Thoracic aorta (tissue), 2 donors: Measurements from ENCODE around the gene NAE1. TPM values are rescaled to one million over a fixed set of nuclear protein-coding genes. Genes with fewer than 3 reads are reported as not detected.

Experiments used
- ATAC-seq: fragments of 150-250 bp; one replicate; pipeline ENCODE4 v1.8.0; 2017; ENCODE audit warnings: low read depth; ENCODE audit not compliant: insufficient number of reproducible peaks, low FRiP score
- DNase-seq: peaks from one replicate; pipeline ENCODE4 v3.0.0-alpha.2; 2020; ENCODE audit warnings: low spot score
- H3K27ac ChIP-seq, 2 donors: fragments of 200-600 bp; sonication (generic); 1 replicate in 1 of 2; 2 replicates in 1 of 2; pipeline ENCODE4 v1.5.1; 2016; ENCODE audit warnings: mild to moderate bottlenecking in 2 of 2, moderate library complexity in 2 of 2
- H3K27me3 ChIP-seq: fragments of 200-600 bp; sonication (generic); replicated peaks from 2 replicates; pipeline ENCODE4 v1.6.0; 2016; ENCODE audit warnings: mild to moderate bottlenecking; ENCODE audit not compliant: insufficient read depth
- H3K36me3 ChIP-seq: fragments of 200-600 bp; sonication (generic); one replicate; pipeline ENCODE4 v1.5.1; 2016
- H3K4me1 ChIP-seq, 2 donors: fragments of 200-600 bp; sonication (generic); 1 replicate in 1 of 2; 2 replicates in 1 of 2; pipeline versions ENCODE4 v1.5.1 to v1.6.0; 2016; ENCODE audit warnings: low read depth in 2 of 2, mild to moderate bottlenecking in 1 of 2; ENCODE audit not compliant: control insufficient read depth in 1 of 2
- H3K4me3 ChIP-seq: fragments of 200-600 bp; sonication (generic); 2 replicates; pipeline ENCODE4 v1.5.1; 2016; ENCODE audit warnings: mild to moderate bottlenecking
- H3K9me3 ChIP-seq: fragments of 200-600 bp; sonication (generic); 2 replicates; pipeline ENCODE4 v1.5.1; 2016
- total RNA-seq, 2 donors: library from RNA; depleted of rRNA; stranded (reverse); fragments of >200 nt; gene quantifications; one replicate each; pipeline versions ENCODE4 v1.1.0 to v1.2.3, GENCODE V29; 2016
- TF ChIP-seq, protein P1 (sequence below): fragments of 200-600 bp; sonication (generic); IDR thresholded peaks from one replicate; pipeline ENCODE4 v1.5.1; 2019; ENCODE audit warnings: antibody characterized with exemption

The NAE1 gene
- total RNA-seq, 2 donors from 2014 or later, result 29.6 to 48.0 TPM

DNA sequence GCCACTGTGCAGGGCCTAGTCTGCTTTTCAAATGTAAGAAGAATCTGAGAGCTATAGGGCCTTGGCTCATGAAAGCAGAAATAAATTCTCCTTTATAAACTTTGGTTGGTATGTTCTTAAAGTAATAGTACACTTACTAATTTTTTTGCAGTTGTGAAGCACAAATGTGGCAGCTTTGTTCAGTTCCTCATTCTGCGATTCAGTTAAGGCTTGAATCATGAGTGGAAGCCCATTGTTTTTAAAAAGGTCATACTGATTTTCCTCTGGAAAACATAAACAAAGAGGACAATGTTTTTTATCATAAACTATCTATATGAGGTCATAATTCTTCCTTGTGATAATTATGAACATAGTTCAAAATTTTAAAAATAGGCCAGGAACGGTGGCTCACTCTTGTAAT lies 55.8 kb downstream of the NAE1 start:
- TF ChIP-seq, protein P1, sequence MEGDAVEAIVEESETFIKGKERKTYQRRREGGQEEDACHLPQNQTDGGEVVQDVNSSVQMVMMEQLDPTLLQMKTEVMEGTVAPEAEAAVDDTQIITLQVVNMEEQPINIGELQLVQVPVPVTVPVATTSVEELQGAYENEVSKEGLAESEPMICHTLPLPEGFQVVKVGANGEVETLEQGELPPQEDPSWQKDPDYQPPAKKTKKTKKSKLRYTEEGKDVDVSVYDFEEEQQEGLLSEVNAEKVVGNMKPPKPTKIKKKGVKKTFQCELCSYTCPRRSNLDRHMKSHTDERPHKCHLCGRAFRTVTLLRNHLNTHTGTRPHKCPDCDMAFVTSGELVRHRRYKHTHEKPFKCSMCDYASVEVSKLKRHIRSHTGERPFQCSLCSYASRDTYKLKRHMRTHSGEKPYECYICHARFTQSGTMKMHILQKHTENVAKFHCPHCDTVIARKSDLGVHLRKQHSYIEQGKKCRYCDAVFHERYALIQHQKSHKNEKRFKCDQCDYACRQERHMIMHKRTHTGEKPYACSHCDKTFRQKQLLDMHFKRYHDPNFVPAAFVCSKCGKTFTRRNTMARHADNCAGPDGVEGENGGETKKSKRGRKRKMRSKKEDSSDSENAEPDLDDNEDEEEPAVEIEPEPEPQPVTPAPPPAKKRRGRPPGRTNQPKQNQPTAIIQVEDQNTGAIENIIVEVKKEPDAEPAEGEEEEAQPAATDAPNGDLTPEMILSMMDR, result no peak
- Histone ChIP-seq H3K9me3 (no peaks in the 10 kb centered on the region), H3K36me3 (no peaks in the 10 kb centered on the region), H3K4me1 (no peaks in the 10 kb centered on the region), H3K4me3 (no peak overlapping the region), H3K27me3 (no peaks in the 10 kb centered on the region), H3K27ac (no peak overlapping the region)
- DNase-seq, result no peak
- no peak for ATAC-seq

DNA sequence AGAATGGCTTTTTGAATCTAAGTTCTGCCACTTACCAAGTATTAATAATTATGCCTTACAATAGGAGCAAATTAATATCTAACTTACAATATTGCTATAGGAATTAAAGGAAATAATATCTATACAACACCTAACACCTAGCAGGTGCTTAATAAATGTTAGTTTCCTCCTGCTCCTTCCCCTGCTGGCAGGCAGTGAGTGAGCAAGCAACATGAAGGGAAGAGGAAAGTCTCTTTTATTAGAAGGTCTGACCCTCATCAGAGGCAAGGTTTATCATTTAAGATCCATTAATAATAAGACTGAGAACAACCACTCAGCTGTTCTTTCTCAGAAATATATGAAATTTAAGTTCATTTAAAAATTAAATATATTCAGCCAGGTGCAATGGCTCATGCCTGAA lies 72.7 kb downstream of the NAE1 start:
- DNase-seq (no peak), ATAC-seq (no peak)
- Histone ChIP-seq H3K4me3 (no peak overlapping the region), H3K27ac (no peak overlapping the region), H3K4me1 (no peaks in the 10 kb centered on the region), H3K9me3 (no peaks in the 10 kb centered on the region), H3K27me3 (no peaks in the 10 kb centered on the region), H3K36me3 (no peaks in the 10 kb centered on the region)
- TF ChIP-seq, protein P1, result no peak

DNA sequence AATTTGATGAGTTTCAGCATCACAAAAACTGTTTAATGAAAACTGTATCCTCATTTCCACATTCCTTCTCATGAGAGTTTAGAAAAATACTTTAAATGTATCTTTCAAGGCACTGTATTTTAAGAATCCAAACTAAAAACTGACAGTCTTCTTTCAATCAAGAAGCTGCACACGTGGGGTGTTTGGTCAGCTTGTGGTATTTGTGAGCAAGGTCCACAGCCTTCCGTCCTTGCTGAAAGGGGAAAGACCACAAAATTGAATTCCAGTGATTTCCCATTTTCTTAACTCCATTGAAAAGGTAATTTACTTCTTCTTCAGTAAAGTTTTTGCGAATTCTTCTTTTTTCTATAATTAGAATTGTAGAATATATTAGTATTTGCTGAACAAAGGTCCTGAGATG lies 76.0 kb downstream of the NAE1 start:
- H3K4me3 ChIP-seq, result no peak overlapping the region
- no peaks in the 10 kb centered on the region for H3K27me3 ChIP-seq
- no peak overlapping the region for H3K27ac ChIP-seq
- TF ChIP-seq, protein P1, result no peak
- H3K4me1 ChIP-seq, result peaks cover 8 to 17% of the 10 kb centered on the region in 2 donors
- H3K36me3 ChIP-seq, result no peaks in the 10 kb centered on the region
- ATAC-seq, result no peak
- H3K9me3 ChIP-seq, result no peaks in the 10 kb centered on the region
- no peak for DNase-seq

- TF ChIP-seq, protein P1, result no peak
- Histone ChIP-seq H3K4me3 (no peak overlapping the region), H3K36me3 (no peaks in the 10 kb centered on the region), H3K4me1 (peaks cover 11 to 23% of the 10 kb centered on the region in 2 donors), H3K9me3 (no peaks in the 10 kb centered on the region), H3K27ac (no peak overlapping the region), H3K27me3 (no peaks in the 10 kb centered on the region)
- ATAC-seq (no peak), DNase-seq (no peak)
These were observed 76.6 kb downstream of the NAE1 start for GRCh38 chr16:66754211-66754610.

DNA sequence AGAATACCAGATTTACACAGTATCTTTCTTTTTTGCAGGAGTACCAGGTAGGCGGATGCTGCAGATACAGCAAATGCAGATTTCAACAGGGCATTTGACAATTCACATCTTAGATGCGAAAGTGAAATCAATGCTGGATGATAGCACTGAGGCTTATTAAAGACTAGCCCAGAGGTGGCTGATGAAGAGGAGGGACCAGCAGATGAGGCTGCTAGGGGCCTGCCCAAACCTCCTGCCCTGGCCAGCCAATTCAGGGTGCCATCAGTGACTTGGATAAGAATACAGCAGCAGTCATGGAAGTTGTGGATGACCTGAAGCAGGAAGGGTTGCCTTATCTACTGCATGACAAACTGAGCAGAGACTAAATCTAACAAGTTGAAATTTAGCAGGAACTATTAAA lies 77.8 kb downstream of the NAE1 start:
- Histone ChIP-seq H3K4me1 (peaks cover 15 to 30% of the 10 kb centered on the region in 2 donors), H3K27me3 (no peaks in the 10 kb centered on the region), H3K27ac (no peak overlapping the region), H3K36me3 (no peaks in the 10 kb centered on the region), H3K4me3 (no peak overlapping the region), H3K9me3 (no peaks in the 10 kb centered on the region)
- ATAC-seq (no peak), DNase-seq (no peak)
- TF ChIP-seq, protein P1, result no peak

Other genes with a start within 250 kb of the NAE1 start
- 10 to 100 TPM; 16.6 to 20.7 TPM for gene CMTM3, start 226.3 kb downstream of the NAE1 start, total RNA-seq
- 10 to 100 TPM; 12.0 to 25.7 TPM for gene CMTM4, start 134.2 kb downstream of the NAE1 start, total RNA-seq
- gene DYNC1LI2, start 79.4 kb downstream of the NAE1 start, total RNA-seq, result 100 to 1,000 TPM; 110 to 200 TPM
- not detected for gene TERB1, start 29.4 kb downstream of the NAE1 start, total RNA-seq
- not detected for gene CA7, start 13.4 kb upstream of the NAE1 start, total RNA-seq
- gene PDP2, start 49.5 kb upstream of the NAE1 start, total RNA-seq, result 1 to 10 TPM; 4.8 to 6.2 TPM
- gene CDH16, start 87.9 kb upstream of the NAE1 start, total RNA-seq, result not detected
- 10 to 100 TPM; 43.2 to 88.3 TPM for gene RRAD, start 94.6 kb upstream of the NAE1 start, total RNA-seq
- 100 to 1,000 TPM in 1 of 2 donors, 10 to 100 TPM in 1; 23.2 to 102 TPM for gene CIAO2B, start 103.4 kb upstream of the NAE1 start, total RNA-seq
- 10 to 100 TPM; 29.8 to 92.7 TPM for gene CES2, start 104.5 kb upstream of the NAE1 start, total RNA-seq
- 1 to 10 TPM in 1 of 2 donors, under 1 TPM in 1; 0.63 to 1.1 TPM for gene CES3, start 130.3 kb upstream of the NAE1 start, total RNA-seq
- 1 to 10 TPM; 7.4 to 9.5 TPM for gene CES4A, start 157.6 kb upstream of the NAE1 start, total RNA-seq
- 10 to 100 TPM; 28.3 to 79.7 TPM for gene CBFB, start 198.2 kb upstream of the NAE1 start, total RNA-seq